A673 (cell line): Measurements from ENCODE around the gene FADS6. TPM values are rescaled to one million over a fixed set of nuclear protein-coding genes. Genes with fewer than 3 reads are reported as not detected.

Source experiments
- BruUV-seq: library from RNA; stranded (reverse); fragments of 400-500 nt; replicated peaks from 2 replicates; lab custom pipeline; 2021; lab: Mats Ljungman, UMichigan
- CTCF ChIA-PET: fragments of 300-600 bp; sonication (Branson Sonifier 250); formaldehyde crosslinking; loops from one replicate; lab custom pipeline; 2022; ENCODE audit warnings: antibody characterized with exemption; lab: Charles Lee
- POLR2A ChIA-PET: fragments of 300-600 bp; sonication (Branson Sonifier 250); formaldehyde crosslinking; loops from one replicate; lab custom pipeline; 2022; ENCODE audit warnings: antibody characterized with exemption; ENCODE audit not compliant: low non-redundant PET; lab: Charles Lee
- DNase-seq: peaks from one replicate; pipeline ENCODE4 v3.0.0-alpha.2; 2015; ENCODE audit warnings: low spot score
- H3K27ac ChIP-seq: fragments of 200-600 bp; sonication (generic); 2 replicates; pipeline ENCODE4 v1.5.1; 2016; ENCODE audit warnings: mixed run types, low read depth, mild to moderate bottlenecking, mixed read lengths, antibody characterized with exemption, low read length; ENCODE audit not compliant: poor library complexity, severe bottlenecking
- H3K27me3 ChIP-seq: fragments of 200-600 bp; sonication (generic); replicated peaks from 2 replicates; pipeline ENCODE4 v1.6.1; 2017; ENCODE audit warnings: mixed run types, low read depth, mild to moderate bottlenecking, mixed read lengths, antibody characterized with exemption, low read length; ENCODE audit not compliant: insufficient read depth, poor library complexity
- H3K36me3 ChIP-seq: fragments of 200-600 bp; sonication (generic); 2 replicates; pipeline ENCODE4 v1.6.1; 2016; ENCODE audit warnings: mixed run types, mild to moderate bottlenecking, mixed read lengths, antibody characterized with exemption, low read length; ENCODE audit not compliant: insufficient read depth, poor library complexity, severe bottlenecking
- H3K4me1 ChIP-seq: fragments of 200-600 bp; sonication (generic); 2 replicates; pipeline ENCODE4 v1.6.1; 2017; ENCODE audit warnings: mixed run types, mild to moderate bottlenecking, mixed read lengths, antibody characterized with exemption, low read length; ENCODE audit not compliant: insufficient read depth, poor library complexity, severe bottlenecking
- H3K4me3 ChIP-seq: fragments of 200-600 bp; sonication (generic); 2 replicates; pipeline ENCODE4 v1.5.1; 2016; ENCODE audit warnings: low read depth, mixed run types, mild to moderate bottlenecking, mixed read lengths, low read length; ENCODE audit not compliant: poor library complexity, severe bottlenecking
- H3K9me3 ChIP-seq: fragments of 200-600 bp; sonication (generic); 2 replicates; pipeline ENCODE4 v1.6.1; 2016; ENCODE audit warnings: mixed run types, low read depth, mild to moderate bottlenecking, mixed read lengths, antibody characterized with exemption, low read length; ENCODE audit not compliant: poor library complexity, severe bottlenecking
- EZH2 ChIP-seq: fragments of 200-600 bp; sonication (generic); IDR thresholded peaks from 2 replicates; pipeline ENCODE4 v1.6.1; 2017; ENCODE audit warnings: borderline replicate concordance, low read depth, mild to moderate bottlenecking, mixed read lengths, antibody characterized with exemption, low read length; ENCODE audit not compliant: poor library complexity, severe bottlenecking
- intact Hi-C: fragments of 100-400 bp; cut with micrococcal nuclease; formaldehyde crosslinking; loops from one replicate; pipeline ENCODE4 v1.10.0; 2022; ENCODE audit not compliant: unreplicated experiment
- total RNA-seq: library from RNA; stranded (reverse); gene quantifications from 2 replicates; pipeline ENCODE4 v1.2.3, GENCODE V29; 2021
- TF ChIP-seq, protein P1 (sequence below): fragments of 300-800, 200-600 bp; sonication (generic); conservative IDR thresholded peaks from 2 replicates; pipeline ENCODE4 v1.5.1; 2017; ENCODE audit warnings: low read depth, mild to moderate bottlenecking, antibody characterized with exemption, low read length, moderate library complexity, mixed read lengths

The FADS6 gene
- total RNA-seq, 1 experiment from 2014 or later = not detected

DNA sequence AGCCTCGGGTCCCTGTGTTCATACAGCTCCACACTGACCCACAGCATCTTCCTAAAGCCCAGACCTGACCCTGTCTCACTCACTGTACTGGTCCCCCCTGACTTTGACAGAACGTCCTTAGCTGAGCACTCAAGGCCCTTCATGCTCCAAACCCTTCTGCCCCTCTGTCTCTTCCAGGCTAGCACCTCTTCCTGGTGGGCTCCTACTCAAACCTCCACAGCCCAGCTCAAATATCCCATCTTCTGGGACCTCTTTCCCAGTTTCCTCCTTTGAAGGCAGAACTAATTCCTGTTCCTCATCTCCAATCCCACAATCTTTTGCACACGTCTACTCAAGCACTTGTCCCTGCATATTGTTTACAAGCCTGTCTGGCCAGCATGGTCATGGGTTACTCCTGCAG is 42.5 kb downstream of the FADS6 start:
- Histone ChIP-seq H3K9me3 (no peaks in the 10 kb centered on the region), H3K36me3 (no peaks in the 10 kb centered on the region), H3K4me1 (no peaks in the 10 kb centered on the region), H3K4me3 (no peak overlapping the region), H3K27me3 (peaks cover 13% of the 10 kb centered on the region), H3K27ac (no peak overlapping the region)
- no TSS peak for BruUV-seq
- no peak for DNase-seq
- TF ChIP-seq EZH2 = no peak
- TF ChIP-seq, protein P1, sequence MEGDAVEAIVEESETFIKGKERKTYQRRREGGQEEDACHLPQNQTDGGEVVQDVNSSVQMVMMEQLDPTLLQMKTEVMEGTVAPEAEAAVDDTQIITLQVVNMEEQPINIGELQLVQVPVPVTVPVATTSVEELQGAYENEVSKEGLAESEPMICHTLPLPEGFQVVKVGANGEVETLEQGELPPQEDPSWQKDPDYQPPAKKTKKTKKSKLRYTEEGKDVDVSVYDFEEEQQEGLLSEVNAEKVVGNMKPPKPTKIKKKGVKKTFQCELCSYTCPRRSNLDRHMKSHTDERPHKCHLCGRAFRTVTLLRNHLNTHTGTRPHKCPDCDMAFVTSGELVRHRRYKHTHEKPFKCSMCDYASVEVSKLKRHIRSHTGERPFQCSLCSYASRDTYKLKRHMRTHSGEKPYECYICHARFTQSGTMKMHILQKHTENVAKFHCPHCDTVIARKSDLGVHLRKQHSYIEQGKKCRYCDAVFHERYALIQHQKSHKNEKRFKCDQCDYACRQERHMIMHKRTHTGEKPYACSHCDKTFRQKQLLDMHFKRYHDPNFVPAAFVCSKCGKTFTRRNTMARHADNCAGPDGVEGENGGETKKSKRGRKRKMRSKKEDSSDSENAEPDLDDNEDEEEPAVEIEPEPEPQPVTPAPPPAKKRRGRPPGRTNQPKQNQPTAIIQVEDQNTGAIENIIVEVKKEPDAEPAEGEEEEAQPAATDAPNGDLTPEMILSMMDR = no peak
- intact Hi-C loops = no loop called here
- ChIA-PET POLR2A (no interaction called here), CTCF (interaction anchor here (0.5 kb wide), 1 partner anchor 413 kb away, joined by 6 read pairs; no protein-coding TSS in a partner anchor)

DNA sequence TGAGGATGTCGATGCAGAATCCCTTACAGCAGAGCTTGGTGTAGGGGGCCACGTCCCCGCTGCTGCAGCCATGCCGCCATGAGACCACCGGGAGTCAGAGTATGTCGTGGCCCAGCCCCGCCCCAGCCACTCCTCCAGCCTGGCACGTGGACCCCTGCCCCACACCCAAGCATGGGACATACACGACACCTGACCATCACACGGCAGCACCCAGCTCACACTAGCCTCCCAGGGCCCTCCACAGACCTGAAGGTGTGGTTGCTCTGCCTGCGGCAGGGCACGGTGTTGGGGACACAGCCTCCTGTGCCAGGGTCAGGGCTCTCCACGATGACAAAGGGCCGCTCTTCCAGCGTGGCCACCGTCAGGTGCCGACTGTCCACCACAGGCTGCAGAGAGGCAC is 43.1 kb downstream of the FADS6 start:
- Histone ChIP-seq H3K4me3 (no peak overlapping the region), H3K36me3 (no peaks in the 10 kb centered on the region), H3K27me3 (peaks cover 13% of the 10 kb centered on the region), H3K4me1 (no peaks in the 10 kb centered on the region), H3K9me3 (no peaks in the 10 kb centered on the region), H3K27ac (no peak overlapping the region)
- intact Hi-C loops = no loop called here
- TF ChIP-seq, protein P1 = no peak
- no peak for TF ChIP-seq EZH2
- ChIA-PET POLR2A (no interaction called here), CTCF (interaction anchor here (0.5 kb wide), 1 partner anchor 413 kb away, joined by 6 read pairs; no protein-coding TSS in a partner anchor)
- no peak for DNase-seq
- BruUV-seq = no TSS peak

DNA sequence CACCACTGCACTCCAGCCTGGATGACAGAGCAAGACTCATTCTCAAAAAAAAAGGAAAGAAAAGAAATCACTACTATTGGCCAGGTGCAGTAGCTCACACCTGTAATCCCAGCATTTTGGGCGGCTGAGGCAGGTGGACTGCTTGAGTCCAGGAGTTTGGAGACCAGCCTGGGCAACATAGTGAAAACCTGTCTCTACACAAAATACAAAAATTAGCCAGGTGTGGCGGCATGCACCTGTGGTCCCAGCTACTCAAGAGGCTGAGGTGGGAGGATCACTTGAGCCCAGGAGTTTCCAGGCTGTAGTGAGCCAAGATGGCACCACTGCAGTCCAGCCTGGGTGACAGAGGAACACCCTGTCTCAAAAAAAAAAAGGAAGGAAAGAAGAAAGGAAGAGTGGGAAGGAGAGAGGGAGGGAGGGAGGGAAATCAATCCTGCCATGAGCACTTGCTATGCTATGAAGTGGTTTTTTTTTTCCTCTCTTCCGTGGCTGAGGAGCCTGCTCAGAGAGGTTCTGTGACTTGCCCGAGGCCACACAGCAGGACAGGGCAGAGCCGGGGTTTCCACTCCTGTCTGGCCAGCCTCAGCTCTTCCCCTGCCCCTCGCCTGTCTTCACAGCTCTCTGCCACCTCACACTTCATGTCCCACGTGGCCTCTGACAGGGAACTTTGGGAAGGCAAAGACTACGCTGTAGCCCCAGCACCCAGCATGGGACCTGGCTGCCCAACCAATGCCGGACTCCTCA is 44.6 kb downstream of the FADS6 start:
- H3K36me3 ChIP-seq = no peaks in the 10 kb centered on the region
- no peaks in the 10 kb centered on the region for H3K4me1 ChIP-seq
- H3K27ac ChIP-seq = no peak overlapping the region
- TF ChIP-seq EZH2 = no peak
- TF ChIP-seq, protein P1 = no peak
- H3K9me3 ChIP-seq = no peaks in the 10 kb centered on the region
- POLR2A ChIA-PET = no interaction called here
- CTCF ChIA-PET = no interaction called here
- no peak for DNase-seq
- intact Hi-C loops = no loop called here
- H3K4me3 ChIP-seq = no peak overlapping the region
- BruUV-seq = no TSS peak
- peaks cover 11% of the 10 kb centered on the region for H3K27me3 ChIP-seq
